ENCODE measurements around the gene KRTAP19-2.
"Not testable (repeated sequence)": the region's sequence is repeated elsewhere in the genome, so short reads cannot be mapped to it uniquely, and the experiment has no call there.

KRTAP19-2 gene

DNA sequence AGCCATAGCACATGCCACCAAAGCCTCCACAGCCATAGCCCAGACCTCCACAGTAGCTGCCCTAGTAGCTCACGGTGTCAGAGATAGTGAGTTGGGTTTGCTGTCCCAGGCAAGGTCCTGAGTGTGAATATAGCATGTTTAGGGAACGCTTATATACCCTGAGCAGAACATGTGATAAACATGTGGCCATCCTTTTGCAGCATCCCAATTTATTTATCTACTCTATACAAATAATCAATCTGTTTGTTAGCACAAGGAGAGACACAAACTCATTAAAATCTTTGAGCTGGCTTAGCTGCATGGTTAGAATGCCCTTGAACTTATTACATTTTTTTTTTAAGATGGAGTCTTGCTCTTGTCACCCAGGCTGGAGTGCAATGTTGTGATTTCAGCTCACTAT, at the start of gene KRTAP19-2:
Gene KRTAP19-2 (minus strand): TSS at position 101 of the 400 bp plus-strand sequence. CDS start 88 bp downstream, at position 13.
- no peak for DNase-seq (ENCODE audit: low spot score)

GRCh38 chr21:30518876-30519275, 31.6 kb upstream of the KRTAP19-2 start:
- peak; percentile 4 for DNase-seq (ENCODE audit: low spot score)

DNA sequence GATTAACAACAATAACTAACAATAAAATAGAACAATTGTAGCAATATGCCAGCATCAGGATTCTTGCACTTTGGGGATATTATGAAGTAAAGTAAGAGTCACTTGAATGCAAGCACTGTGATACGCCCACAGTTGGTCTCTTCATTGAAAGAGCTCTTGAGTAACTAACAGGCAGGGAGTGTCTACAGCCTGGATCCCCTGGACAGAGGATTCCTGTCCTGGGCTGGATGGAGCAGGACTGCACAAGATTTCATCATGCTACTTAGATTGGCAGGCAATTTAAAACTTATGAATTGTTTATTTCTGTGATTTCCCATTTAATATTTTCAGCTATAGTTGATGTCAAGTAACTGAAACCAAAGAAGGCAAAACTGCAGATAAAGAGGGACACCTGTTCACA, 28.4 kb upstream of the KRTAP19-2 start:
- DNase-seq (ENCODE audit: low spot score) = no peak

- DNase-seq (ENCODE audit: low spot score) = not testable (repeated sequence)
Observed at GRCh38 chr21:30505621-30506205, 18.5 kb upstream of the KRTAP19-2 start.

DNA sequence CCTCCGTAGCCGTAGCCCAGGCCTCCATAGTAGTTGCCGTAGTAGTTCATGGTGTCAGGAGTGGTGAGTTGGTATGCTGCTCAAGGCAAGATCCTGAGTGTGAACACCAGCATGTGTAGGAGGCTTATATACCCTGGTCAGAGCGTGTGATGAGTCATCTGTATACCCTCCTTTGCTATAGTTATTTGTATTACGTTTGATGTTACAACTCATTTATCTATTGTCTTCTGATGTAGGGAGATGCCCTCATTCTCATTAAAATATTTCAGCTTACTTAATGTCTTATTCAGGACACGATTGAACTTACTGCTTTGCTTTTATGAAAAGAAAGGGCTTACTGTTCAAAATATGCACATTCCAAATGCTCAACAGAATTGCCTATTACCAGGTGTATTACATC, 14.8 kb upstream of the KRTAP19-2 start, which contains the start of gene KRTAP19-5:
Gene KRTAP19-5 (minus strand): TSS at position 101 of the 400 bp plus-strand sequence. CDS start 51 bp downstream, at position 50.
- no peak for DNase-seq (ENCODE audit: low spot score)

- DNase-seq (ENCODE audit: low spot score) = no peak
Observed at GRCh38 chr21:30497065-30497464, 9.8 kb upstream of the KRTAP19-2 start, which contains the start of gene KRTAP19-4. Gene KRTAP19-4, minus strand, starts transcription at chr21:30497165. Its CDS starts 55 bp downstream, at chr21:30497110.

DNA sequence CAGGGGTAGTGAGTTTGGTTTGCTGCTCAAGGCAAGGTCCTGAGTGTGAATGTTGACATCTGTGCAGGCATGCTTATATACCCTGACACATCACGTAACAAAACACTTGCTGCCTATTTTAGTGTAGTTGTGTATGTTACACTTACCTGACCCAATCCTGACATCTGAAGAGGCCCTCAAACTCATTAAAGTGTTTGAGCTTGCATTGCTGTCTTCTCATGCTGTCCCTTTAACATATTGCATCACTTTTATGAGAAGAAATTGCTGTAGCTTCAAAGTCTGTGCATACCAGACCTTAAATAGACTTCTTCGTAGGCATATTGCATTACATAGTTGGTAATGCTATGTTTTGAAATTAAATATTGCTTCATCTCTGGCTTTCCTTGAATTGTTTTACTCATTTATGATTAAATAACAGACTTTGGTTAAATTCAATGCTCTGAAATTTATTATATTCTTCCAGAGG, 4.8 kb upstream of the KRTAP19-2 start, which contains the start of gene KRTAP19-3:
Gene KRTAP19-3 (minus strand): TSS at position 51 of the 466 bp plus-strand sequence. CDS start 56 bp downstream, outside the sequence.
- no peak for DNase-seq (ENCODE audit: low spot score)

GRCh38 chr21:30486180-30486579, 1.1 kb downstream of the KRTAP19-2 start:
- DNase-seq (ENCODE audit: low spot score) = no peak

GRCh38 chr21:30482130-30482529, 5.1 kb downstream of the KRTAP19-2 start:
- no peak for DNase-seq (ENCODE audit: low spot score)

DNA sequence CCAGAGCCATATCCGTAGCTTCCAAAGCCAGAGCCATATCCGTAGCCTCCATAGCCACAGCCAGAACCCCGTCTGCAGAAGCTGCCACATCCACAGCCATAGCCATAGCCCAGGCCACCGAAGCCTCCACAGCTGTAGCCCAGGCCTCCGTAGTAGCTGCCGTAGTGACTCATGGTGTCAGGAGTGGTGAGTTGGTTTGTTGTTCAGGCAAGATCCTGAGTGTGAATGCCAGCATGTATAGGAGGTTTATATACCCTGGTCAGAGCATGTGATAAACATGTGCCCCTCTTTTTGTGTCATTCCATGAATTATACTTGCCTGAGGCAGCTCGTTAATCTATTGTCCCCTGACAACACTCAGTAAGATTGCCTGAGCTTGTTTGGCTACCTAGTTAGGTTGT, 7.1 kb downstream of the KRTAP19-2 start, which contains the start of gene KRTAP19-1:
Gene KRTAP19-1 (minus strand): TSS at position 223 of the 400 bp plus-strand sequence. CDS start 50 bp downstream, at position 173.
- no peak for DNase-seq (ENCODE audit: low spot score)

- no peak for DNase-seq (ENCODE audit: low spot score)
Observed at GRCh38 chr21:30479259-30479658, 8.0 kb downstream of the KRTAP19-2 start.

- DNase-seq (ENCODE audit: low spot score) = no peak
Observed at GRCh38 chr21:30478004-30478403, 9.2 kb downstream of the KRTAP19-2 start.

DNA sequence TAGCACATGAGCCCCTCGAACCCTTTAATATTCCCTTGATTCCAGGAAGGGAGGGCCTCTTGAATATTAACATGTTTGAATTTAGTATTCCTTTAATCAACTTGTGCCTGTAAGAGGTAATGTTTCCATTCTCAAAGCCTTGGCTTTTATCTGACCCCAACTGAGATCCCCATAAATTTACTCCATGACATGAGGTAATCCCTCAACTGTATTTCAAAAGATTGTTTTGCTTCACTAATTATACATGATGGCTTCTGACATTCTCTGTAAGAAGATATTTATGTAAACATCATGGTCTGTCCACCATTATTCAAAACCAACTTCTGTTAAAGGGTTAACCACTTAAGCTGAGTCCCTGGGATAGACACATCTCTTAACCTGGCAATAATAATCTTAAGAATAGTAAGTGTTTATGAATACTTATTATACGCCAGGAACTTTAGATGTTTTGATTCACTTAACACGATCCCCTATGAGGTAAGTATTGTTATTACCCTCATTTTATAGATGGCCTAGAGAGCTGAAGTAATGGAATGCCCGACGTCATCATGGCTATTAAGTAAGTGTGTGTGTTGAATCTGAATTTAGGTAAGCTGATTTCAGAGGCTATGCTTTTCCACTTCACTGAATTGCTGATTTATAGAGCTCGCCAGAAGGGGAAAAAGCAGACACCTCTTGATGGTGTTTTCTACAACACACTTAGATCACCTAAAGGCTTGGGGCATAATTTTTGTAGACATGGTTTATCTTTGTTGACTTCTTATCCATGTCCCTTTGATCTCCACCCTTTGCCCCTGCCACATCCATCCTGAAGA, 18.1 kb downstream of the KRTAP19-2 start:
- DNase-seq (ENCODE audit: low spot score) = no peak

GRCh38 chr21:30463713-30464112, 23.5 kb downstream of the KRTAP19-2 start:
- peak; percentile 48 for DNase-seq (ENCODE audit: low spot score)

DNA sequence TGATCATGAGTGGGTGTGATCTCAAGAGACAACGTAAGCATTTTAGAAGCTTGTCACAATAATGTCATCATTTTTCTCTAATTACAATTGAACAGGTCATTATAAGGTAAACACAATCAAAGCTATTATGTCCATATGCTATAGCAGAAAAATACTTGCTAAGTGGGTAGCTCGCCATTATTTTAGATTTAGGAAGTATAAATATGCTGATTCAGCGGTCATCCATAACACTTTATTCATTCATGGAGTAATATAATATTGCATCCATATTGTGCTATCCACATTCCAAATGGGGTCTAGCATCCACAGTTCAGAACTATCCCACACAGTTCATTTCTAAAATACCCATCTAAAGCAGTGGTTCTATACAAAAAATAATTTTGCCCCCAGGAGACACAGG, 38.7 kb downstream of the KRTAP19-2 start:
- no peak for DNase-seq (ENCODE audit: low spot score)

DNA sequence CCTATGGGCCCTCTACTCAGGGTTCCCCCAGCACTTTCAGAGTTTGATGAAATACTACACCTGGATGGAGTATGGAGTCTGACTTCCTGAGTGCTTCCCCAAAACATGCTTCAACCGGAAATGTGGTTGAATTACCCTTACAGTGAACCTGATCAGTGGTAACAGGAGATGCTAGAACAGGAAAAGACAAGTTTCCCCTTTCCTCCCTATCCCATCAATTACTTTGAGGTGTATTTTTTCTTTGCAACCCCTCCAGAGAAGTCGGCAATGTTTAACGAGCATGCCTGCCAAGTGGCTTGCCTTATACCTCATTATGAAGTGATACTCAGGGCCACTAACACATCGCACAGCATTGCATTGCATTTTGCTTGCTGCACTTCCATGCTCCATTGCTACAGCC, 40.2 kb downstream of the KRTAP19-2 start:
- DNase-seq (ENCODE audit: low spot score) = no peak

- DNase-seq (ENCODE audit: low spot score) = no peak
Observed at GRCh38 chr21:30444204-30444603, 43.0 kb downstream of the KRTAP19-2 start.

DNA sequence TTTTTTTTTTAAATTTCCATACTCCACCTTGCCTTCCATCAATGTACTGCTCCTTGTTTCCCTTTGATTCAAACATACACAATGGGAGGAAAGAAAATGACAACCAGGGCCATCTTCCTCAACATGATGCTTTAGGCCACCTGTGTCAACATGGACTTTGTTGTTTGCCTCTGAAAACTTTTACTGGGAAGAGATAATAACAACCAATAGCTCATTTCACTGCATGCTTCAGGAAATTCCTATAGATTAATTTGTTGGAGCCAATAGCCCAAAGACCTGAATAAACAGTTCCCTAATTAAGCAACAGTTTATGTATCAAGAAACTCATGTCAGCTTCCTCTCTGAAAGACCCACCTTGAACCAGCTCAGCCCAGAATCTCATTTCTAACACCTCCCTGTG, 44.0 kb downstream of the KRTAP19-2 start:
- DNase-seq (ENCODE audit: low spot score) = no peak

- no peak for DNase-seq (ENCODE audit: low spot score)
Observed at GRCh38 chr21:30439975-30440374, 47.3 kb downstream of the KRTAP19-2 start, which contains the start of gene KRTAP15-1. Gene KRTAP15-1, plus strand, starts transcription at chr21:30440275. Its CDS starts 53 bp downstream, at chr21:30440328.

All from RKO (cell line).